ENCODE data around the gene TSSK6.

Gene TSSK6

DNA sequence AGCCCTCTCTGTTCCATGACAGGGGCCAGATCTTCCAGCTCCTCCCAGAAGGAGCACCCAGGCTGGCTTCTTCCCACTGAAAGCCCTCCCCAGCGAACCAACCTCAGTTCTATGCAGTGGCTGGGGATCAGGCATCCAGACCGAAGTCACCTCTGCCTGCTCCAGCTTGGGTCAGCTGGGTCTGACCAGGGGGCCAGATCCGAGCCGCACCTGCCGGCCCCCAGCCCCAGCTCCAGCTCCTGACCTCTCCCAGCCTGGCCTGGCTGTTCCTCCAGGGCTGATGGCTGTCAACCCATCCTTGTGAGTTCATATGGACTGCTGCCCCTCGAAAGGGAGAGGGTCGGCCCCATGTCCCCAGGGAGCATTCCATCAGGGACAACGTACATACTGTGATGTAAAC is 8.0 kb downstream of the TSSK6 start:
- DNase-seq (ENCODE audit: low read depth in 1 of 2, low spot score in 1 of 2), result no peak

- no peak for DNase-seq (ENCODE audit: low read depth in 1 of 2, low spot score in 1 of 2)
Measured at GRCh38 chr19:19506592-19506991, 8.8 kb downstream of the TSSK6 start.

- DNase-seq (ENCODE audit: low read depth in 1 of 2, low spot score in 1 of 2), result no peak
Measured at GRCh38 chr19:19505669-19506326, 9.6 kb downstream of the TSSK6 start.

GRCh38 chr19:19504754-19505668 is 10.3 kb downstream of the TSSK6 start:
- DNase-seq (ENCODE audit: low read depth in 1 of 2, low spot score in 1 of 2), result no peak

- no peak for DNase-seq (ENCODE audit: low read depth in 1 of 2, low spot score in 1 of 2)
Measured at GRCh38 chr19:19502808-19503602, 12.3 kb downstream of the TSSK6 start.

DNA sequence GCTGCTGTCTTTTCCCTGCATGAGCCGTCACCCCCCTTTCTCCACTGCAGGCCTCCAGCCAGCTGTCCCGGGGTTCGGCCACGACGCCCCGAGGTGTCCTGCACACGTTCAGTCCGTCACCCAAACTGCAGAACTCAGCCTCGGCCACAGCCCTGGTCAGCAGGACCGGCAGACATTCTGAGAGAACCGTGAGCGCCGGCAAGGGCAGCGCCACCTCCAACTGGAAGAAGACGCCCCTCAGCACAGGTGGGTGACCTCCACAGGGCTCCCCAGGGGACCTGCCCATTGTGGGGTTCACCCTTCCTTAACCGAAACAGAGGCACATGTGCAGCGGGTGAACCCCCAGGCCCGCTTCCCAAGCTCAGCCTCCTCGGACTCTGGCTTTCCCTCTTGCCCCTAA is 13.1 kb downstream of the TSSK6 start:
- DNase-seq (ENCODE audit: low read depth in 1 of 2, low spot score in 1 of 2), result no peak

DNA sequence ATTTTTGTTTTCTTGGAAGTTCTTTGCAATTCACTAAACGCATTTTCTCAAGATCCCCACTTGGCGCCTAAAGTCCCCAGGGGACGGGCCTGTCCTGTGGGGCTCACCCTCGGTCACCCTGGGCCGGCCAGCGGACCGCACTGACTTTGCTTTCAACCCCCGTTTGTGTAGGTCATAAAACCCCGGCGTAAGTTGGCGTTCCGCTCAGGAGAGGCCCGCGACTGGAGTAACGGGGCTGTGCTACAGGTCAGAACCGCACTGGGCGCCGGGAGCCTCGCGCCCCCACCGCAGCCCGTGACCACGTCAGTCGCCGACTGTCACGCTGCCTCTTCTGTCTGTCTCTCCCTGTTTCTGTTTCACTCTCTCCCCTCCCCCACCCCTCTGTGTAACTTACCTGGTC is 13.6 kb downstream of the TSSK6 start:
- no peak for DNase-seq (ENCODE audit: low read depth in 1 of 2, low spot score in 1 of 2)

GRCh38 chr19:19500975-19501644 is 14.2 kb downstream of the TSSK6 start:
- no peak for DNase-seq (ENCODE audit: low read depth in 1 of 2, low spot score in 1 of 2)

DNA sequence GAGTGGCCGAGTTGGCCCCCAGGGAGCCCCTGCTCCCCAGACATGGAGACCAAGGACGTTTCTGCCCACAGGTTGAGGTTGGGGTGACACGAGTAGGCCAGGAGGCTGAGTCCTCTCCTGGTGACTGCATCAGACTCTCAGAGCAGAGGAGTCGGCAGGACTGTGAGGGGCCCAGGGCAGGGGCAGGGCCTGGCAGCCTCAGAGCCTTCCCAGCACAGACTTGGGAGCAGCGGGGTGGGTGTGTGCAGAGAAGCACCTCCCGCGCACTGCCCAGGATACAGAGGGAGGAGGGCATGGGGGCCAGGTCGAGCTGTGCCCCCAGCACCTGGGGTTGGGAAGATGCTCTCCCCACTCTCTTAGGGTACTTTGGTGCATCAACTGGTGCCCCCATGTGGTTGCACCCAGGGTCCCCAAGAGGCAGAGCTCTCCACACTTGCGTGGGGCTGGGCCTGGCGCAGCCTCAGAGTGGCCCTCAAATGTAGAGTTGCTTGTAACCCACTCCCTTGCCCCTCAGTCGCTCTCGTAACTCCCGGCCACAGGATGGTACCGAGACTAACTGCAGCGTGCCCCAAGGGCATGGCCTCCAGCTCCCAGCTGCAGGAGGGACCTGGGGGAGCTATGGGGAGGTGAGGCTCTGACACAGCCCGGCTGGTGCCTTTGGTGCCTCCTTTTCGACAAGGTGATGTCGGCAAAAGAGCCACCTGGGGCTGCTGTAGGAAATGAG is 15.9 kb downstream of the TSSK6 start:
- no peak for DNase-seq (ENCODE audit: low read depth in 1 of 2, low spot score in 1 of 2)

- DNase-seq (ENCODE audit: low read depth in 1 of 2, low spot score in 1 of 2), result no peak
Measured at GRCh38 chr19:19498255-19498991, 16.9 kb downstream of the TSSK6 start.

DNA sequence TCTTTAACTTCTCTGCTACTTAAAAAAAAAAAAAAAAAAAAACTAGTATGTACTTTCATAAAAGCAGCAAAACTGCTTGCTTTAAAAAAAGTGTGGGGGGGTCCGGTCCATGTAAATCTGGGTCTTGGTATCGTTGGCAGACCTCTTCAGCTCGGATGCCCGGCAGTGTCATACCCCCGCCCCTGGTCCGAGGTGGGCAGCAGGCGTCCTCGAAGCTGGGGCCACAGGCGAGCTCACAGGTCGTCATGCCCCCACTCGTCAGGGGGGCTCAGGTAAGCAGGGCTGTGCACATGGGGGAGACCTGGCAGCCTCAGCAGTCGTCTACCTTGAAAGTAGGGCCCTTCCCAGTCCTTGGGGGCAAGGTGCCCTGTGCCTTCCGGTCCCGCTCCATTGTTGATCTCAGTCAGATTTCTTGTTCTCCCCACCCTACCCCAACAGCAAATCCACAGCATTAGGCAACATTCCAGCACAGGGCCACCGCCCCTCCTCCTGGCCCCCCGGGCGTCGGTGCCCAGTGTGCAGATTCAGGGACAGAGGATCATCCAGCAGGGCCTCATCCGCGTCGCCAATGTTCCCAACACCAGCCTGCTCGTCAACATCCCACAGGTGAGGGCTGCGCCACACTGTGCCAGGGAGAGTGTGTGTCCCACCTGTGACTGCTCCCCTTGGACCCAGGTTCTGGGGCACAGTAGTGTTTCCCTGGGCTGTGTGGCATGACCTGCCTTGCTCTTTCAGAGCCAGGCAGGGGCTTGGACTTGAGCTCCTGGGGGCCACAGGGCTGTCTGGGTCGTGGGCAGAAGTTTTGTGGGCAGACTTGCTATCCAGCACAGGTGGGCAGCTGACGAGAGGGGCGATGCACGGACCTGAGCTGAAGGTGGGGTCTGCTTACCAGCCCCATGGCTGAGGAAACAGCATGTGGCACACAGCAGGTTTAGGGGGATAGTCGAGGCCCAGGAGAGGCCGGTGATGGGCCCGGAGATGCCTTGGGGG is 19.4 kb downstream of the TSSK6 start:
- no peak for DNase-seq (ENCODE audit: low read depth in 1 of 2, low spot score in 1 of 2)

GRCh38 chr19:19493841-19494546 is 21.4 kb downstream of the TSSK6 start:
- DNase-seq (ENCODE audit: low read depth in 1 of 2, low spot score in 1 of 2), result no peak

DNA sequence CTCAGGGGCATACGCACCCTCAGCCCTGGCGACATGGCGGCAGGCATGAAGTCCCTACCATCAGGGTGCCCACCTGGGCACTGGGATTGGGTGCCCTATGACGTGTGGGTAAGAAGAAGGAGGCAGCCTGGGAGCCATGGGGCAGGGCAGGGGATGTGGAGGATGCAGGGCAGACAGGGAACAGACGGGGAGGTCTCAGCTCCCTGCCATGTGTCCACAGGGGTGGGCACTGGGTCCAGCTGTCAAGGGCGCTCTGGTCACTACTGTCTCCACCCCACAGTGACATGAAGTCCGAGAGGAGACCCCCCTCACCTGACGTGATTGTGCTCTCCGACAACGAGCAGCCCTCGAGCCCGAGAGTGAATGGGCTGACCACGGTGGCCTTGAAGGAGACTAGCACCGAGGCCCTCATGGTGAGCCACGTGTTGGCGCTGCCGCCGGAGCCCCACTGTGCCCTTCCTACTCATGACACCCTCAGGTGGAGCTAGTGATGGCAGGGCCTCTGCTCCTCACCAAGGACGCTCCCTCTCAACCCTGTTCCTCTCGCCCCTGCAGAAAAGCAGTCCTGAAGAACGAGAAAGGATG is 23.2 kb downstream of the TSSK6 start:
- no peak for DNase-seq (ENCODE audit: low read depth in 1 of 2, low spot score in 1 of 2)

DNA sequence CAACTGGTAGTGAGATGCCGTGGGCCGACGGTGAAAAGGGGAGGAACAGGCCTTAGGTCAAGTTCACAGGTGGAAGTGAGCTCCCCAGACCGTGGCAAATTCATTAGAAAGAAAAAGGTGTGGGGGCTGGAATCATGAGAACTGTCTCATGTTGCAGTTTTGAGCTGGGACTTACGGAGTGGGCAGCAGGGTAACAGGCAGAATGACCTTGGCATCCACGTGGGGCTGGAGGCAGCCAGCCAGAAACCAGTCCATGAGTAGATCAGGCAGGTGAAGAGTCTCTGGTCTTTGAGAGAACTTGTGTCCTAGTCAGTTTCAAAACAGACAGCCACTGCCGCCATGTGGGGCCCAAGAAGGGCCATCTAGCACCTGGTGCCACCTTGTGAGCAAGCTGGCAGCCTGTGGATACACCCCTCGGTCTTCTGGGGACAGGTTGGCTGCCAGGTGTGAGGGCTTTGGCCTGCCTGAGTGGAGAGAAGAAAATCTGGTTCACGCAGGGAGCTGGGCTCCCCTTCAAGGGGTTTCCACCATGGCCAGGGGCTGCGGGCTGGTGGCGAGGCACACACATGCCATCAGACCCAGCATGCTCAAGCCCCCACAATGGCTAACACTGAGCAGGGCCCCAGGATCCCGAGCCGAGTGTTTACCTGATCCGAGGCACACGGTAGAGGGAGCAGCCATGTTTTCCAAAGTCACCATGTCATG is 23.9 kb downstream of the TSSK6 start:
- no peak for DNase-seq (ENCODE audit: low read depth in 1 of 2, low spot score in 1 of 2)

DNA sequence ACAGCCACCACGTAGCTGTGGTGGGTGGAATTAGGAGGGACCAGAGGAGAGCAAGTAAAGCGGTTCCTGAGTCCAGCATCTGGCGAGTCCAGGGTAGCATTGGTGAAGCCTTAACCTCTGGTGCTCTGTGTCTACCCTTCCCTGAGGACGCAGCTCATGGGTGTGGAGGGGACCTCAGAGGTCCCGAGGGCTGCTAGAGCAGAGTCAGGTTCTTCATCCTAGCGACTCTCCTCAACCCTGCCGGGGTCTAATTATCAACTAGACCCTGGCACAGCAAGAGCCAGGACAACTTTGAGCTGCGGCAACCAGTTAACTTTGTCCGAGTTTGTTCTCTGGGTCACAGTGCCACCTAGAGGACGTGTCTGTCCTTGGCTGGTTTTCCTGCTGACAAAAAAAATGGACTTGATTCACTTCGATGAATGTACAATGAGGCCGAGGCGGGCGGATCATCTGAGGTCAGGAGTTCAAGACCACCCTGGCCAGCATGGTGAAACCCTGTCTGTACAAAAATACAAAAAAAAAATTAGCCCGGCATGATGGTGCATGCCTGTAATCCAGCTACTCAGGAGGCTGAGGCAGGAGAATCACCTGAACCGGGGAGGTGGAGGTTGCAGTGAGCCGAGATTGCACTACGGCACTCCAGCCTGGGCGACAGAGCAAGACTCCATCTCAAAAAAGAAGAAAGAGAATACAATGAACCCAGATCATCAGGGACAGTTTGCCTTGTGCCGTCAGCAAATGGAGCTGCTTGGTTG is 25.0 kb downstream of the TSSK6 start:
- peak; percentile 67 for DNase-seq (ENCODE audit: low read depth in 1 of 2, low spot score in 1 of 2)

DNA sequence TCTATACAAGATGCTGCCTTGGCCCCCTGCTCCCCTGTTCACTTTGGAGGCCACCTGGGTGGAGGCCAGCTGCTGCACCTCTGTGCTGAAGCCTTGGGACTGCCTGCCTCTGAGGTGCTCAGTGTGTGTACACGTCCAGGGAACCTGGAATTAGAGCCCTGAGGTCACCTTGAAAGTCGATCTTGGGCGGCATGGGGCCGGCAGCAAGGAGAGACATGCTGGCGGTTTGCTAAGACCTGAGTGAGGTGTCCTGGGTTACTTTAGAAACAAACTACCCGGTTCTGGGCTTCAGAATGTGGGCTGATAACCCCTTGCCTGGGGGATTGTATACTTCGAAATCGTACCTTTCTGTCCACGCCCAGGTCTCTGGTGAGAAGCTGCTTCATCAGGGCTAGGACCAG is 25.5 kb downstream of the TSSK6 start:
- DNase-seq (ENCODE audit: low read depth in 1 of 2, low spot score in 1 of 2), result no peak

Measured in activated T-helper 1 cell treated with anti-CD3 and anti-CD28 coated beads, Interleukin-2, amount 50 U/mL, for 16 hours (primary cell).